Breast epithelium (tissue), 4 donors: ENCODE data around the gene NUP37. TPM values are rescaled to one million over a fixed set of nuclear protein-coding genes. Genes with fewer than 3 reads are reported as not detected.
A peak's percentile ranks its signal among the peaks of the same experiment; 100 is the strongest.
"Not testable (repeated sequence)": the region's sequence is repeated elsewhere in the genome, so short reads cannot be mapped to it uniquely, and the experiment has no call there.

Source experiments
- DNase-seq, 2 donors: peaks; one replicate each; pipeline ENCODE4 v3.0.0-alpha.2; 2019; ENCODE audit warnings: low spot score in 2 of 2
- H3K27ac ChIP-seq, 2 donors: fragments of 200-600 bp; sonication (generic) in 1 of 2; one replicate each; pipeline ENCODE4 v1.5.1; 2016 to 2019; ENCODE audit warnings: mild to moderate bottlenecking in 1 of 2
- H3K27me3 ChIP-seq, 2 donors: fragments of 200-600 bp; sonication (generic) in 1 of 2; one replicate each; pipeline versions ENCODE4 v1.5.1 to v1.6.0; 2017 to 2019; ENCODE audit warnings: control low read depth in 1 of 2, mild to moderate bottlenecking in 1 of 2
- H3K36me3 ChIP-seq: fragments of 200-600 bp; one replicate; pipeline ENCODE4 v1.5.1; 2019
- H3K4me1 ChIP-seq, 2 donors: fragments of 200-600 bp; sonication (generic); one replicate each; pipeline ENCODE4 v1.5.1; 2016 to 2019; ENCODE audit warnings: control low read depth in 1 of 2
- H3K4me3 ChIP-seq, 3 donors: fragments of 200-600 bp; sonication (generic); 1 replicate in 2 of 3; 2 replicates in 1 of 3; pipeline ENCODE4 v1.5.1; 2016 to 2019; ENCODE audit warnings: mild to moderate bottlenecking in 3 of 3, moderate library complexity in 2 of 3
- H3K9me3 ChIP-seq, 2 donors: fragments of 200-600 bp; sonication (generic) in 1 of 2; one replicate each; pipeline ENCODE4 v1.5.1; 2016 to 2019; ENCODE audit warnings: control low read depth in 1 of 2
- POLR2A ChIP-seq: fragments of 450-650 bp; IDR thresholded peaks from one replicate; pipeline ENCODE4 v1.6.1; 2016; ENCODE audit warnings: antibody characterized with exemption, mild to moderate bottlenecking, moderate library complexity
- POLR2AphosphoS5 ChIP-seq, 3 donors: sonication (generic); formaldehyde crosslinking; IDR thresholded peaks; one replicate each; pipeline ENCODE4 v1.6.1; 2017; ENCODE audit warnings: antibody characterized with exemption in 3 of 3
- intact Hi-C: fragments of 100-400 bp; cut with DNase I; formaldehyde crosslinking; loops from one replicate; pipeline ENCODE4 v1.15.1; 2023; ENCODE audit warnings: low total_unique reads
- total RNA-seq, 3 donors: library from RNA; depleted of rRNA; stranded (reverse); fragments of >200 nt; gene quantifications; one replicate each; pipeline ENCODE4 v1.1.0, GENCODE V29; 2016
- TF ChIP-seq, protein P1 (sequence below), 3 donors: fragments of 450-650 bp; IDR thresholded peaks; one replicate each; pipeline ENCODE4 v1.5.1; 2016 to 2017; ENCODE audit warnings: antibody characterized with exemption in 3 of 3, mild to moderate bottlenecking in 3 of 3, moderate library complexity in 3 of 3

The NUP37 gene
- total RNA-seq, 3 donors from 2014 or later, result 16.7 to 17.9 (median 17.9) TPM

GRCh38 chr12:102095677-102096263, 24.1 kb downstream of the NUP37 start:
- intact Hi-C loops, result no loop called here
- Histone ChIP-seq H3K36me3 (no peaks in the 10 kb centered on the region), H3K4me1 (no peaks in the 10 kb centered on the region), H3K4me3 (no peak overlapping the region), H3K27me3 (no peaks in the 10 kb centered on the region), H3K27ac (no peak overlapping the region), H3K9me3 (no peaks in the 10 kb centered on the region)
- DNase-seq, result no peak
- TF ChIP-seq, protein P1, sequence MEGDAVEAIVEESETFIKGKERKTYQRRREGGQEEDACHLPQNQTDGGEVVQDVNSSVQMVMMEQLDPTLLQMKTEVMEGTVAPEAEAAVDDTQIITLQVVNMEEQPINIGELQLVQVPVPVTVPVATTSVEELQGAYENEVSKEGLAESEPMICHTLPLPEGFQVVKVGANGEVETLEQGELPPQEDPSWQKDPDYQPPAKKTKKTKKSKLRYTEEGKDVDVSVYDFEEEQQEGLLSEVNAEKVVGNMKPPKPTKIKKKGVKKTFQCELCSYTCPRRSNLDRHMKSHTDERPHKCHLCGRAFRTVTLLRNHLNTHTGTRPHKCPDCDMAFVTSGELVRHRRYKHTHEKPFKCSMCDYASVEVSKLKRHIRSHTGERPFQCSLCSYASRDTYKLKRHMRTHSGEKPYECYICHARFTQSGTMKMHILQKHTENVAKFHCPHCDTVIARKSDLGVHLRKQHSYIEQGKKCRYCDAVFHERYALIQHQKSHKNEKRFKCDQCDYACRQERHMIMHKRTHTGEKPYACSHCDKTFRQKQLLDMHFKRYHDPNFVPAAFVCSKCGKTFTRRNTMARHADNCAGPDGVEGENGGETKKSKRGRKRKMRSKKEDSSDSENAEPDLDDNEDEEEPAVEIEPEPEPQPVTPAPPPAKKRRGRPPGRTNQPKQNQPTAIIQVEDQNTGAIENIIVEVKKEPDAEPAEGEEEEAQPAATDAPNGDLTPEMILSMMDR (IDR thresholded peaks at IDR 0.05), result peak in 1 of 3 donors; percentile 12
- no peak for TF ChIP-seq POLR2A

DNA sequence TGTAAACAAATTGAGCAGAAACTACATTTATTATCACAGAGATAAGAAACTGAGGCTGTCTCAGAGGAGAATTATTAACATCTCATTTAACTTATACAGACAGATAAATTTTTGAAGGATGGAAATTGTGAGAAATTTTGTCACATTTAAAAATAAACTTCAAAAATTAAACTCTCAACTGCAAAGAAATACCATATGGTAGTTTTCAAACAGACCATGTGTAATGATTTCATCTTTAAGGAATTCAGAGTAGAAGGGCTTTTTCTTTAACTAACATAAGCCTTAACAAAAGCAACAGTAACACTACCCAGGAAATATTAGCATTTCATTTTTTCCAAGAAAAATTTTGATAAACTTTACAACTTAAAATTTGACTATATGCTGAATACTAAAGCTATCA, 26.6 kb downstream of the NUP37 start:
- no peaks in the 10 kb centered on the region for H3K27me3 ChIP-seq
- no peaks in the 10 kb centered on the region for H3K9me3 ChIP-seq
- DNase-seq, result no peak
- no peaks in the 10 kb centered on the region for H3K4me1 ChIP-seq
- no peak overlapping the region for H3K4me3 ChIP-seq
- no peaks in the 10 kb centered on the region for H3K36me3 ChIP-seq
- no peak overlapping the region for H3K27ac ChIP-seq
- intact Hi-C loops, result no loop called here
- TF ChIP-seq, protein P1 (IDR thresholded peaks at IDR 0.05), result no peak
- TF ChIP-seq POLR2A (no peak), POLR2AphosphoS5 (IDR thresholded peaks at IDR 0.05) (no peak)

DNA sequence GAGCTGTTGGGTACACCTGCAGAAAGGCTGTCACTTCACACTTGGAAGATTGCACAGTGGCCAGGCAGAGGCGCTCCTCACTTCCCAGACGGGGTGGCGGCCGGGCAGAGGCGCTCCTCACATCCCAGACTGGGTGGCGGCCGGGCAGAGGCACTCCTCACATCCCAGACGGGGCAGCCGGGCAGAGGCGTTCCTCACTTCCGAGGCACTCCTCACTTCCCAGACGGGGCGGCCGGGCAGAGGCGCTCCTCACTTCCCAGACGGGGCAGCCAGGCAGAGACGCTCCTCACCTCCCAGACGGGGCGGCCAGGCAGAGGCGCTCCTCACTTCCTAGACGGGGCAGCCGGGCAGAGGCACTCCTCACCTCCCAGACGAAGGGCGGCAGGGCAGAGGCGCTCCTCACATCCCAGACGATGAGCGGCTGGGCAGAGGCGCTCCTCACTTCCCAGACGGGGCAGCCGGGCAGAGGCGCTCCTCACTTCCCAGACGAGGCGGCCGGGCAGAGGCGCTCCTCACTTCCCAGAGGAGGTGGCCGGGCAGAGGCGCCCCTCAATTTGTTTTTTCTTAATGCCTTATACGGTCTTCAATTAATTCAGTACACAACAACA, 30.6 kb downstream of the NUP37 start:
- H3K27ac ChIP-seq, H3K27me3 ChIP-seq, H3K9me3 ChIP-seq, H3K4me3 ChIP-seq, H3K4me1 ChIP-seq, DNase-seq, intact Hi-C loops, H3K36me3 ChIP-seq: not testable (repeated sequence)

- H3K27me3 ChIP-seq, result no peaks in the 10 kb centered on the region
- intact Hi-C loops, result no loop called here
- H3K9me3 ChIP-seq, result no peaks in the 10 kb centered on the region
- H3K36me3 ChIP-seq, result peaks cover 5% of the 10 kb centered on the region
- H3K4me3 ChIP-seq, result no peak overlapping the region
- H3K4me1 ChIP-seq, result no peaks in the 10 kb centered on the region
- TF ChIP-seq, protein P1 (IDR thresholded peaks at IDR 0.05), result no peak
- TF ChIP-seq POLR2AphosphoS5 (IDR thresholded peaks at IDR 0.05) (no peak), POLR2A (no peak)
- no peak overlapping the region for H3K27ac ChIP-seq
- DNase-seq, result no peak
These were observed 39.1 kb downstream of the NUP37 start for GRCh38 chr12:102080842-102081241.

GRCh38 chr12:102072092-102072491, 47.8 kb downstream of the NUP37 start:
- DNase-seq, H3K36me3 ChIP-seq, H3K4me1 ChIP-seq, intact Hi-C loops, H3K4me3 ChIP-seq, H3K9me3 ChIP-seq, H3K27me3 ChIP-seq: not testable (repeated sequence)
- H3K27ac ChIP-seq, result peak overlapping the region in 1 of 2 donors; percentile 33

GRCh38 chr12:102069707-102070106, 50.2 kb downstream of the NUP37 start:
- H3K36me3 ChIP-seq, result no peaks in the 10 kb centered on the region
- no peaks in the 10 kb centered on the region for H3K9me3 ChIP-seq
- no peak overlapping the region for H3K4me3 ChIP-seq
- intact Hi-C loops, result no loop called here
- no peaks in the 10 kb centered on the region for H3K4me1 ChIP-seq
- no peak for DNase-seq
- no peaks in the 10 kb centered on the region for H3K27me3 ChIP-seq
- TF ChIP-seq POLR2A (no peak), POLR2AphosphoS5 (IDR thresholded peaks at IDR 0.05) (no peak)
- TF ChIP-seq, protein P1 (IDR thresholded peaks at IDR 0.05), result no peak
- peak overlapping the region in 1 of 2 donors; percentile 40 for H3K27ac ChIP-seq
